ENCODE results near the gene GMPS. TPM values are rescaled to one million over a fixed set of nuclear protein-coding genes. Genes with fewer than 3 reads are reported as not detected.
"Not testable (repeated sequence)": the region's sequence is repeated elsewhere in the genome, so short reads cannot be mapped to it uniquely, and the experiment has no call there.

GMPS gene
- total RNA-seq, 1 donor from 2014 or later, result 36.8 TPM

- DNase-seq (ENCODE audit: low read depth), result no peak
Observed at GRCh38 chr3:155871746-155872158, 1.3 kb downstream of the GMPS start.

- DNase-seq (ENCODE audit: low read depth), result no peak
Observed at GRCh38 chr3:155872904-155873646, 2.6 kb downstream of the GMPS start.

GRCh38 chr3:155876037-155876436 lies 5.6 kb downstream of the GMPS start:
- no peak for DNase-seq (ENCODE audit: low read depth)

- DNase-seq (ENCODE audit: low read depth), result no peak
Observed at GRCh38 chr3:155876503-155876902, 6.1 kb downstream of the GMPS start.

GRCh38 chr3:155880286-155880685 lies 9.8 kb downstream of the GMPS start:
- no peak for DNase-seq (ENCODE audit: low read depth)

GRCh38 chr3:155884292-155884691 lies 13.8 kb downstream of the GMPS start:
- no peak for DNase-seq (ENCODE audit: low read depth)

GRCh38 chr3:155885292-155885691 lies 14.8 kb downstream of the GMPS start:
- no peak for DNase-seq (ENCODE audit: low read depth)

- DNase-seq (ENCODE audit: low read depth), result not testable (repeated sequence)
Observed at GRCh38 chr3:155886348-155886747, 15.9 kb downstream of the GMPS start.

- DNase-seq (ENCODE audit: low read depth), result no peak
Observed at GRCh38 chr3:155886915-155887314, 16.5 kb downstream of the GMPS start.

- no peak for DNase-seq (ENCODE audit: low read depth)
Observed at GRCh38 chr3:155889212-155889611, 18.8 kb downstream of the GMPS start.

- no peak for DNase-seq (ENCODE audit: low read depth)
Observed at GRCh38 chr3:155889952-155890351, 19.5 kb downstream of the GMPS start.

- DNase-seq (ENCODE audit: low read depth), result peak; percentile 23
Observed at GRCh38 chr3:155890671-155891190, 20.3 kb downstream of the GMPS start.

GRCh38 chr3:155891321-155891720 lies 20.9 kb downstream of the GMPS start:
- DNase-seq (ENCODE audit: low read depth), result no peak

- DNase-seq (ENCODE audit: low read depth), result no peak
Observed at GRCh38 chr3:155895379-155895900, 25.0 kb downstream of the GMPS start.

GRCh38 chr3:155906900-155907299 lies 36.5 kb downstream of the GMPS start:
- no peak for DNase-seq (ENCODE audit: low read depth)

GRCh38 chr3:155908086-155908485 lies 37.6 kb downstream of the GMPS start:
- no peak for DNase-seq (ENCODE audit: low read depth)

GRCh38 chr3:155908605-155909004 lies 38.2 kb downstream of the GMPS start:
- no peak for DNase-seq (ENCODE audit: low read depth)

- no peak for DNase-seq (ENCODE audit: low read depth)
Observed at GRCh38 chr3:155912090-155912489, 41.6 kb downstream of the GMPS start.

- peak; percentile 62 for DNase-seq (ENCODE audit: low read depth)
Observed at GRCh38 chr3:155912579-155913190, 42.2 kb downstream of the GMPS start.

GRCh38 chr3:155917781-155918180 lies 47.3 kb downstream of the GMPS start:
- DNase-seq (ENCODE audit: low read depth), result no peak

GRCh38 chr3:155919728-155920127 lies 49.3 kb downstream of the GMPS start:
- DNase-seq (ENCODE audit: low read depth), result no peak

GRCh38 chr3:155921486-155921885 lies 51.0 kb downstream of the GMPS start:
- DNase-seq (ENCODE audit: low read depth), result no peak
